Suprapubic skin (tissue), 4 donors: Measurements from ENCODE around the gene TMEM135. TPM values are rescaled to one million over a fixed set of nuclear protein-coding genes. Genes with fewer than 3 reads are reported as not detected.

Source experiments
- DNase-seq, 2 donors: peaks; one replicate each; pipeline ENCODE4 v3.0.0-alpha.2; 2019; ENCODE audit warnings: low spot score in 2 of 2
- H3K27ac ChIP-seq: fragments of 200-600 bp; sonication (generic); one replicate; pipeline ENCODE4 v1.5.1; 2019
- H3K27me3 ChIP-seq: fragments of 200-600 bp; sonication (generic); one replicate; pipeline ENCODE4 v1.5.1; 2019
- H3K36me3 ChIP-seq: fragments of 200-600 bp; sonication (generic); one replicate; pipeline ENCODE4 v1.5.1; 2019
- H3K4me1 ChIP-seq: fragments of 200-600 bp; sonication (generic); one replicate; pipeline ENCODE4 v1.5.1; 2019
- H3K4me3 ChIP-seq: fragments of 200-600 bp; sonication (generic); one replicate; pipeline ENCODE4 v1.5.1; 2019; ENCODE audit warnings: mild to moderate bottlenecking
- H3K9me3 ChIP-seq: fragments of 200-600 bp; sonication (generic); one replicate; pipeline ENCODE4 v1.5.1; 2019
- CTCF ChIP-seq, 2 donors: fragments of 200-600 bp in 1 of 2; fragments of 450-650 bp in 1 of 2; sonication (generic) in 1 of 2; IDR thresholded peaks; one replicate each; pipeline ENCODE4 v1.5.1; 2016 to 2019; ENCODE audit warnings: antibody characterized with exemption in 2 of 2, mild to moderate bottlenecking in 1 of 2, moderate library complexity in 1 of 2
- EP300 ChIP-seq: sonication (generic); formaldehyde crosslinking; IDR thresholded peaks from one replicate; pipeline ENCODE4 v1.6.1; 2017; ENCODE audit warnings: antibody characterized with exemption
- POLR2A ChIP-seq, 2 donors: fragments of 450-650 bp; IDR thresholded peaks; one replicate each; pipeline ENCODE4 v1.6.1; 2017; ENCODE audit warnings: antibody characterized with exemption in 2 of 2, mild to moderate bottlenecking in 2 of 2, moderate library complexity in 2 of 2
- POLR2AphosphoS5 ChIP-seq, 3 donors: sonication (generic); formaldehyde crosslinking; IDR thresholded peaks; one replicate each; pipeline ENCODE4 v1.6.1; 2017; ENCODE audit warnings: antibody characterized with exemption in 3 of 3
- WGBS: methylation state at CpG from one replicate; pipeline ENCODE4 v1.1.5; 2018; 5-methylcytosine and 5-hydroxymethylcytosine counted together
- total RNA-seq, 4 donors: library from RNA; depleted of rRNA; stranded (reverse); fragments of >200 nt; gene quantifications; one replicate each; pipeline ENCODE4 v1.1.0, GENCODE V29; 2016

Gene TMEM135
- total RNA-seq, 4 donors from 2014 or later, result 5.8 to 22.3 (median 11.0) TPM

GRCh38 chr11:87046824-87047223 is 9.1 kb downstream of the TMEM135 start:
- Histone ChIP-seq H3K9me3 (no peaks in the 10 kb centered on the region), H3K27ac (no peak overlapping the region), H3K27me3 (no peaks in the 10 kb centered on the region), H3K4me1 (no peaks in the 10 kb centered on the region), H3K36me3 (peaks cover 4% of the 10 kb centered on the region), H3K4me3 (no peak overlapping the region)
- WGBS, result 97% methylated on average over 2 of the region's 2 CpGs
- no peak for DNase-seq
- TF ChIP-seq POLR2A (IDR thresholded peaks at IDR 0.05) (no peak), EP300 (no peak), CTCF (IDR thresholded peaks at IDR 0.05) (no peak), POLR2AphosphoS5 (IDR thresholded peaks at IDR 0.05) (no peak)

- H3K27me3 ChIP-seq, result no peaks in the 10 kb centered on the region
- H3K4me1 ChIP-seq, result no peaks in the 10 kb centered on the region
- DNase-seq, result no peak
- no peaks in the 10 kb centered on the region for H3K9me3 ChIP-seq
- no peak overlapping the region for H3K27ac ChIP-seq
- 71% methylated on average over 3 of the region's 3 CpGs for WGBS
- TF ChIP-seq POLR2AphosphoS5 (IDR thresholded peaks at IDR 0.05) (no peak), EP300 (no peak), POLR2A (IDR thresholded peaks at IDR 0.05) (no peak), CTCF (IDR thresholded peaks at IDR 0.05) (no peak)
- no peak overlapping the region for H3K4me3 ChIP-seq
- no peaks in the 10 kb centered on the region for H3K36me3 ChIP-seq
Measured at GRCh38 chr11:87056091-87056490, 18.4 kb downstream of the TMEM135 start.

GRCh38 chr11:87057749-87058148 is 20.0 kb downstream of the TMEM135 start:
- no peaks in the 10 kb centered on the region for H3K9me3 ChIP-seq
- H3K27me3 ChIP-seq, result no peaks in the 10 kb centered on the region
- DNase-seq, result no peak
- H3K4me1 ChIP-seq, result no peaks in the 10 kb centered on the region
- H3K36me3 ChIP-seq, result no peaks in the 10 kb centered on the region
- TF ChIP-seq CTCF (IDR thresholded peaks at IDR 0.05) (no peak), POLR2AphosphoS5 (IDR thresholded peaks at IDR 0.05) (no peak), EP300 (no peak), POLR2A (IDR thresholded peaks at IDR 0.05) (no peak)
- H3K4me3 ChIP-seq, result no peak overlapping the region
- no peak overlapping the region for H3K27ac ChIP-seq

- TF ChIP-seq POLR2AphosphoS5 (IDR thresholded peaks at IDR 0.05) (no peak), CTCF (IDR thresholded peaks at IDR 0.05) (no peak), EP300 (no peak), POLR2A (IDR thresholded peaks at IDR 0.05) (no peak)
- H3K9me3 ChIP-seq, result no peaks in the 10 kb centered on the region
- no peak overlapping the region for H3K4me3 ChIP-seq
- no peaks in the 10 kb centered on the region for H3K27me3 ChIP-seq
- H3K4me1 ChIP-seq, result no peaks in the 10 kb centered on the region
- DNase-seq, result no peak
- H3K27ac ChIP-seq, result no peak overlapping the region
- 89% methylated on average over 10 of the region's 10 CpGs for WGBS
- H3K36me3 ChIP-seq, result no peaks in the 10 kb centered on the region
Measured at GRCh38 chr11:87059596-87060390, 22.1 kb downstream of the TMEM135 start.

- TF ChIP-seq CTCF (IDR thresholded peaks at IDR 0.05), result no peak
- TF ChIP-seq POLR2A (IDR thresholded peaks at IDR 0.05), result no peak
- no peak for TF ChIP-seq EP300
- TF ChIP-seq POLR2AphosphoS5 (IDR thresholded peaks at IDR 0.05), result no peak
- DNase-seq, result no peak
- H3K27ac ChIP-seq, result no peak overlapping the region
- WGBS, result 96% methylated on average over 6 of the region's 6 CpGs
- no peaks in the 10 kb centered on the region for H3K9me3 ChIP-seq
- no peaks in the 10 kb centered on the region for H3K36me3 ChIP-seq
- H3K27me3 ChIP-seq, result no peaks in the 10 kb centered on the region
- H3K4me3 ChIP-seq, result no peak overlapping the region
- no peaks in the 10 kb centered on the region for H3K4me1 ChIP-seq
Measured at GRCh38 chr11:87061766-87062165, 24.0 kb downstream of the TMEM135 start.
